ENCODE results near the gene RAB8A.

RAB8A gene

GRCh38 chr19:16066611-16067104 lies 45.0 kb upstream of the RAB8A start:
- H3K4me1 ChIP-seq (ENCODE audit: low read length) = peaks cover 46% of the 10 kb centered on the region
- no peak overlapping the region for H2AFZ ChIP-seq (ENCODE audit: low read depth, low read length)
- no peaks in the 10 kb centered on the region for H3K79me2 ChIP-seq (ENCODE audit: low read length)
- no peaks in the 10 kb centered on the region for H4K20me1 ChIP-seq (ENCODE audit: insufficient read depth, low read length)
- no peak overlapping the region for H3K9ac ChIP-seq (ENCODE audit: low read length)
- H3K9me3 ChIP-seq (ENCODE audit: insufficient read depth, low read length) = no peaks in the 10 kb centered on the region
- no peak overlapping the region for H3K4me3 ChIP-seq (ENCODE audit: low read length)
- no peak overlapping the region for H3K4me2 ChIP-seq (ENCODE audit: low read length)
- TF ChIP-seq EZH2phosphoT487 (IDR thresholded peaks at IDR 0.05; ENCODE audit: low read depth) (no peak), CTCF (IDR thresholded peaks at IDR 0.05; ENCODE audit: low read depth, low read length) (peak; percentile 81)
- no peaks in the 10 kb centered on the region for H3K27me3 ChIP-seq (ENCODE audit: low read depth, low read length)
- H3K27ac ChIP-seq (ENCODE audit: low read length) = no peak overlapping the region
- no peaks in the 10 kb centered on the region for H3K36me3 ChIP-seq (replicated peaks; ENCODE audit: low read depth, low read length)

- Histone ChIP-seq H2AFZ (ENCODE audit: low read depth, low read length) (no peak overlapping the region), H3K27me3 (ENCODE audit: low read depth, low read length) (no peaks in the 10 kb centered on the region), H3K79me2 (ENCODE audit: low read length) (no peaks in the 10 kb centered on the region), H3K4me1 (ENCODE audit: low read length) (peaks cover 40% of the 10 kb centered on the region), H3K9me3 (ENCODE audit: insufficient read depth, low read length) (no peaks in the 10 kb centered on the region), H3K4me3 (ENCODE audit: low read length) (no peak overlapping the region), H4K20me1 (ENCODE audit: insufficient read depth, low read length) (no peaks in the 10 kb centered on the region), H3K9ac (ENCODE audit: low read length) (no peak overlapping the region), H3K27ac (ENCODE audit: low read length) (no peak overlapping the region), H3K36me3 (replicated peaks; ENCODE audit: low read depth, low read length) (no peaks in the 10 kb centered on the region), H3K4me2 (ENCODE audit: low read length) (no peak overlapping the region)
- TF ChIP-seq CTCF (IDR thresholded peaks at IDR 0.05; ENCODE audit: low read depth, low read length) = no peak
These were observed 44.3 kb upstream of the RAB8A start for GRCh38 chr19:16067205-16067938.

GRCh38 chr19:16068696-16069259 lies 42.9 kb upstream of the RAB8A start:
- H3K4me3 ChIP-seq (ENCODE audit: low read length) = no peak overlapping the region
- TF ChIP-seq CTCF (IDR thresholded peaks at IDR 0.05; ENCODE audit: low read depth, low read length) = no peak
- TF ChIP-seq EZH2phosphoT487 (IDR thresholded peaks at IDR 0.05; ENCODE audit: low read depth) = no peak

GRCh38 chr19:16069813-16070365 lies 41.8 kb upstream of the RAB8A start:
- H2AFZ ChIP-seq (ENCODE audit: low read depth, low read length) = peak overlapping the region; percentile 72
- H3K4me3 ChIP-seq (ENCODE audit: low read length) = peak overlapping the region; percentile 52
- no peak for TF ChIP-seq EZH2phosphoT487 (IDR thresholded peaks at IDR 0.05; ENCODE audit: low read depth)
- no peak for TF ChIP-seq CTCF (IDR thresholded peaks at IDR 0.05; ENCODE audit: low read depth, low read length)

More at GRCh38 chr19:16068696-16069259, 42.9 kb upstream of the RAB8A start:
- peaks cover 40% of the 10 kb centered on the region for H3K4me1 ChIP-seq (ENCODE audit: low read length)
- H3K79me2 ChIP-seq (ENCODE audit: low read length) = no peaks in the 10 kb centered on the region
- no peak overlapping the region for H3K4me2 ChIP-seq (ENCODE audit: low read length)
- no peak overlapping the region for H3K27ac ChIP-seq (ENCODE audit: low read length)
- H3K9ac ChIP-seq (ENCODE audit: low read length) = no peak overlapping the region
- H3K36me3 ChIP-seq (replicated peaks; ENCODE audit: low read depth, low read length) = no peaks in the 10 kb centered on the region
- no peaks in the 10 kb centered on the region for H3K9me3 ChIP-seq (ENCODE audit: insufficient read depth, low read length)
- H3K27me3 ChIP-seq (ENCODE audit: low read depth, low read length) = no peaks in the 10 kb centered on the region
- no peaks in the 10 kb centered on the region for H4K20me1 ChIP-seq (ENCODE audit: insufficient read depth, low read length)
- H2AFZ ChIP-seq (ENCODE audit: low read depth, low read length) = no peak overlapping the region

More at GRCh38 chr19:16069813-16070365, 41.8 kb upstream of the RAB8A start:
- Histone ChIP-seq H3K79me2 (ENCODE audit: low read length) (no peaks in the 10 kb centered on the region), H3K36me3 (replicated peaks; ENCODE audit: low read depth, low read length) (no peaks in the 10 kb centered on the region), H3K9me3 (ENCODE audit: insufficient read depth, low read length) (no peaks in the 10 kb centered on the region), H3K27ac (ENCODE audit: low read length) (peak overlapping the region; percentile 73), H4K20me1 (ENCODE audit: insufficient read depth, low read length) (no peaks in the 10 kb centered on the region), H3K9ac (ENCODE audit: low read length) (peak overlapping the region; percentile 69), H3K4me2 (ENCODE audit: low read length) (peak overlapping the region; percentile 76), H3K4me1 (ENCODE audit: low read length) (peaks cover 47% of the 10 kb centered on the region), H3K27me3 (ENCODE audit: low read depth, low read length) (no peaks in the 10 kb centered on the region)
